ENCODE measurements around the gene SHISAL2A. TPM values are rescaled to one million over a fixed set of nuclear protein-coding genes. Genes with fewer than 3 reads are reported as not detected.

SHISAL2A gene
- polyA plus RNA-seq, 1 of the 3 experiments (the other 2 are of a cell fraction): 0.07 TPM

GRCh38 chr1:52585474-52585873 lies 47.5 kb upstream of the SHISAL2A start (continued):
- TF ChIP-seq, protein P1, sequence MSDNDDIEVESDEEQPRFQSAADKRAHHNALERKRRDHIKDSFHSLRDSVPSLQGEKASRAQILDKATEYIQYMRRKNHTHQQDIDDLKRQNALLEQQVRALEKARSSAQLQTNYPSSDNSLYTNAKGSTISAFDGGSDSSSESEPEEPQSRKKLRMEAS (IDR thresholded peaks at IDR 0.05; ENCODE audit: low read depth): no peak
- no peak for TF ChIP-seq MXI1 (IDR thresholded peaks at IDR 0.05; ENCODE audit: low read depth, low read length)
- TF ChIP-seq GABPA (IDR thresholded peaks at IDR 0.05; ENCODE audit: low read depth): no peak
- TF ChIP-seq TCF12 (IDR thresholded peaks at IDR 0.05): no peak

DNA sequence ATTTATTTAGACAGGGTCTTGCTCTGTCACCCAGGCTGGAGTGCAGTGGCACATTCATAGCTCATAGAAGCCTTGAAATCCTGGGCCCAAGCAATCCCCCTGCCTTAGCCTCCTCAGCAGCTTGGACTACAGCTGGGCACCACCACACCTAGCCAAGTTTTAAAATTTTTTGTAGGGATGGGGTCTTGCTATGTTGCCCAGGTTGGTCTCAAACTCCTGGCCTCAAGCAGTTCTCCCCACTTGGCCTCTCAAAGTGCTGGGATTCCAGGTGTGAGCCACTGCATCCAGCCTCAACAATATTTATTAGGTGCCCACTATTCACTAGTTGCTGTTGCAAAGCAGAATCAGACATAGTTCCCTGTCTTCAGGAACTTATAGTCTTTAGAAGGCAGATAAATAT lies 44.9 kb upstream of the SHISAL2A start:
- no peaks in the 10 kb centered on the region for H3K9me2 ChIP-seq

DNA sequence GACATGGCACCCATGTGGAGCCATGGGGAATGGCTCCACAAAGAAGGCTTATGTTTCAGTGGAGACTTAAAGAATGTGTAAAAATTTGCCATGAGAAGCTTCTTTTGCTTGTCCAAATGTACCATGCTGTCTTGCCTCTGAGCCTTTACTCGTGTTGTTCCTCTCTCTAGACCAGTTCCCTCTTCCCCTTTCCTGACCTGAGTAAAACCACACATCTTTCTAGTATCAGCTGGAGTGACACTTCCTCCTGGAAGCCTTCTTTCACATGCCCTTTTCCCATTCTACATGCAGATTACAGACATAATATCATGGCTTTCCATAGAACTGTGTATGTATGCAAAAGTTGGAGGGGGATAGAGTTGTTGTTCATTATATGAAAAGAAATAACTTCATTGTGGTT lies 44.4 kb upstream of the SHISAL2A start:
- H3F3A ChIP-seq (replicated peaks; ENCODE audit: insufficient read depth): no peaks in the 10 kb centered on the region
- H3K27ac ChIP-seq (ENCODE audit: low read depth in 2 of 2, low read length in 1 of 2): no peak overlapping the region
- H4K20me1 ChIP-seq (ENCODE audit: insufficient read depth): no peaks in the 10 kb centered on the region
- ChIA-PET CTCF (no interaction called here), POLR2A (no interaction called here)
- H3K9me2 ChIP-seq: no peaks in the 10 kb centered on the region
- 45% methylated on average over 1 of the region's 1 CpG for WGBS (ENCODE audit: low lambda C conversion rate)
- no peaks in the 10 kb centered on the region for H3K36me3 ChIP-seq (replicated peaks in 1 of 2; ENCODE audit: control insufficient read depth in 1 of 2, insufficient read depth in 2 of 2, low read length in 1 of 2)
- H3K4me1 ChIP-seq (ENCODE audit: control insufficient read depth in 1 of 2, insufficient read depth in 2 of 2, low read depth in 1 of 2, low read length in 1 of 2): peaks cover 0 to 8% of the 10 kb centered on the region in 2 experiments; a peak in 1 of 4 replicates
- no peak overlapping the region for H3K4me2 ChIP-seq
- TF ChIP-seq RAD21 (IDR thresholded peaks at IDR 0.05; ENCODE audit: low read length) (no peak), NRF1 (IDR thresholded peaks at IDR 0.05; ENCODE audit: low read depth, low read length) (no peak), REST (IDR thresholded peaks at IDR 0.05; ENCODE audit: low read depth, low read length) (no peak), YY1 (IDR thresholded peaks at IDR 0.05; ENCODE audit: low read depth) (no peak), SIN3A (IDR thresholded peaks at IDR 0.05; ENCODE audit: borderline replicate concordance, low read depth, low read length) (no peak), TEAD4 (IDR thresholded peaks at IDR 0.05; ENCODE audit: borderline replicate concordance, insufficient read depth) (no peak), POLR2AphosphoS5 (IDR thresholded peaks at IDR 0.05; ENCODE audit: low read depth, low read length) (no peak), TAF1 (IDR thresholded peaks at IDR 0.05; ENCODE audit: borderline replicate concordance, low read depth, low read length) (no peak), ZBTB33 (IDR thresholded peaks at IDR 0.05; ENCODE audit: borderline replicate concordance, low read depth) (no peak), JUND (IDR thresholded peaks at IDR 0.05) (no peak), EP300 (IDR thresholded peaks at IDR 0.05; ENCODE audit: borderline replicate concordance in 1 of 2, low read depth in 1 of 2, low read length in 1 of 2) (no peak), PBX3 (IDR thresholded peaks at IDR 0.05) (no peak), RXRA (IDR thresholded peaks at IDR 0.05; ENCODE audit: borderline replicate concordance, low read depth) (no peak)
- TF ChIP-seq, protein P2, sequence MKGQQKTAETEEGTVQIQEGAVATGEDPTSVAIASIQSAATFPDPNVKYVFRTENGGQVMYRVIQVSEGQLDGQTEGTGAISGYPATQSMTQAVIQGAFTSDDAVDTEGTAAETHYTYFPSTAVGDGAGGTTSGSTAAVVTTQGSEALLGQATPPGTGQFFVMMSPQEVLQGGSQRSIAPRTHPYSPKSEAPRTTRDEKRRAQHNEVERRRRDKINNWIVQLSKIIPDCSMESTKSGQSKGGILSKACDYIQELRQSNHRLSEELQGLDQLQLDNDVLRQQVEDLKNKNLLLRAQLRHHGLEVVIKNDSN (IDR thresholded peaks at IDR 0.05; ENCODE audit: borderline replicate concordance, low read depth): no peak
- TF ChIP-seq, protein P1 (IDR thresholded peaks at IDR 0.05; ENCODE audit: low read depth): no peak
- H3K27me3 ChIP-seq (ENCODE audit: insufficient read depth): no peaks in the 10 kb centered on the region
- H3K4me3 ChIP-seq (ENCODE audit: low read depth in 2 of 2, low read length in 1 of 2): no peak overlapping the region
- no peak overlapping the region for H2AFZ ChIP-seq (ENCODE audit: low read depth)
- no peaks in the 10 kb centered on the region for H3K9me3 ChIP-seq
- no peak for DNase-seq
- H3K9ac ChIP-seq: no peak overlapping the region
- no peaks in the 10 kb centered on the region for H3K79me2 ChIP-seq (ENCODE audit: insufficient read depth)

More for the DNA sequence above, 44.9 kb upstream of the SHISAL2A start:
- Histone ChIP-seq H3F3A (replicated peaks; ENCODE audit: insufficient read depth) (no peaks in the 10 kb centered on the region), H3K4me3 (ENCODE audit: low read depth in 2 of 2, low read length in 1 of 2) (no peak overlapping the region), H3K4me2 (no peak overlapping the region), H3K27ac (ENCODE audit: low read depth in 2 of 2, low read length in 1 of 2) (no peak overlapping the region), H4K20me1 (ENCODE audit: insufficient read depth) (no peaks in the 10 kb centered on the region), H3K79me2 (ENCODE audit: insufficient read depth) (no peaks in the 10 kb centered on the region), H3K27me3 (ENCODE audit: insufficient read depth) (no peaks in the 10 kb centered on the region), H2AFZ (ENCODE audit: low read depth) (no peak overlapping the region), H3K36me3 (replicated peaks in 1 of 2; ENCODE audit: control insufficient read depth in 1 of 2, insufficient read depth in 2 of 2, low read length in 1 of 2) (no peaks in the 10 kb centered on the region), H3K9me3 (no peaks in the 10 kb centered on the region), H3K4me1 (ENCODE audit: control insufficient read depth in 1 of 2, insufficient read depth in 2 of 2, low read depth in 1 of 2, low read length in 1 of 2) (peaks cover 0 to 8% of the 10 kb centered on the region in 2 experiments; a peak in 1 of 4 replicates), H3K9ac (no peak overlapping the region)
- CTCF ChIA-PET: no interaction called here
- DNase-seq: no peak
- POLR2A ChIA-PET: no interaction called here
- TF ChIP-seq TEAD4 (IDR thresholded peaks at IDR 0.05; ENCODE audit: borderline replicate concordance, insufficient read depth) (no peak), NRF1 (IDR thresholded peaks at IDR 0.05; ENCODE audit: low read depth, low read length) (no peak), JUND (IDR thresholded peaks at IDR 0.05) (no peak), FOSL2 (IDR thresholded peaks at IDR 0.05; ENCODE audit: borderline replicate concordance, low read depth) (no peak), POLR2AphosphoS5 (IDR thresholded peaks at IDR 0.05; ENCODE audit: low read depth, low read length) (no peak), GABPA (IDR thresholded peaks at IDR 0.05; ENCODE audit: low read depth) (no peak)

All from SK-N-SH (cell line).